Measurements from ENCODE around the gene SLC35G6.
A peak's percentile ranks its signal among the peaks of the same experiment; 100 is the strongest.

Gene SLC35G6

GRCh38 chr17:7443499-7444485 is 37.5 kb upstream of the SLC35G6 start:
- no peak for TF ChIP-seq CTCF (IDR thresholded peaks at IDR 0.05; ENCODE audit: low read depth, low read length)
- DNase-seq (ENCODE audit: low read depth, low spot score) = peak; percentile 47
- in situ Hi-C loops (cut with HindIII; ENCODE audit: low sequenced_read_pairs) = no loop called here
- H3K4me3 ChIP-seq (ENCODE audit: low read depth, low read length) = no peak overlapping the region

DNA sequence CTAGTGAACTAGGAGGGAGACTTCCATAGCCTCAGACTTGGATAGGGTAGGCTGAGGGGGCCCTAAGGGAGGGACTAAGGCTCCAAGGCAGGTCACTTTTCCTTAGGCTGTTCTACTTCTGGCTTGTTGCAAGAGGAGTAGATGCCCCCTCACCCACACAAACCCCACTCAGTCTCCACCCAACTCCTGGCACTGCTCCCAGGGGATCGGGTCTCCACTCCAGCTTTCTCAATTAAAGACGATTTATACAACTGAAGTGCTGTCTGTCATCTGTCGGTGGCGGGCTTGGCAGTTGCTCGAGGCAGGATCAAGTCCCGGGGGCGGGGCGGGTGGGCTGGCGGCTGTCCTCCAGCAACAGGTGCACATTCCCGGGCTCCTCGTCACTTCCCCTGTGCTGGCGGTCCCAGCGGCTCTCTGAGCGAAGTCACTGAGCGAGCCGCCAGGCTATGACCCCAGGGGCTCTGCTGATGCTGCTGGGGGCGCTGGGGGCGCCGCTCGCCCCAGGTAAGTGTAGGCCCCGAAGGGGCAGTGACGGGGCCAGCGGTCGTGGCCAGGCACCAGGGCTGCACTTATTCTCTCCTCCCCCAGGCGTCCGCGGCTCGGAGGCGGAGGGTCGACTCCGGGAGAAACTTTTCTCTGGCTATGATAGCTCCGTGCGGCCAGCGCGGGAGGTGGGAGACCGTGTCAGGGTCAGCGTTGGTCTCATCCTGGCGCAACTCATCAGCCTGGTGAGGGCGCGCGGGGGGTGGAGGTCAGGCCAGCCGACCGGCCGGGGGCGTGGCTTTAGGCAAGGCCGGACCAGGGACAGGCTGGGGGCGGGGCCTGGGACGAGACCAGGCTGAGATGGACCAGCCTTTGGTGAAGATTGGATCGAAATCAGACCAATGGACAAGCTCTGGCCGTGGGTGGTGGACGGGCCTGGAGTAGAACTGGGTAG is 36.3 kb upstream of the SLC35G6 start, which contains the start of gene CHRNB1:
Gene CHRNB1, plus strand, starts transcription at position 380 of the 937 bp plus-strand sequence. Its CDS starts 67 bp downstream, at position 447.
- peak; percentile 10 for DNase-seq (ENCODE audit: low read depth, low spot score)
- no peak for TF ChIP-seq CTCF (IDR thresholded peaks at IDR 0.05; ENCODE audit: low read depth, low read length)
- in situ Hi-C loops (cut with HindIII; ENCODE audit: low sequenced_read_pairs) = no loop called here
- H3K4me3 ChIP-seq (ENCODE audit: low read depth, low read length) = peak within 1 kb of the TSS; percentile 29

- no peak for TF ChIP-seq CTCF (IDR thresholded peaks at IDR 0.05; ENCODE audit: low read depth, low read length)
- DNase-seq (ENCODE audit: low read depth, low spot score) = no peak
- peak overlapping the region; percentile 29 for H3K4me3 ChIP-seq (ENCODE audit: low read depth, low read length)
- in situ Hi-C loops (cut with HindIII; ENCODE audit: low sequenced_read_pairs) = no loop called here
Observed at GRCh38 chr17:7445619-7445968, 35.7 kb upstream of the SLC35G6 start.

DNA sequence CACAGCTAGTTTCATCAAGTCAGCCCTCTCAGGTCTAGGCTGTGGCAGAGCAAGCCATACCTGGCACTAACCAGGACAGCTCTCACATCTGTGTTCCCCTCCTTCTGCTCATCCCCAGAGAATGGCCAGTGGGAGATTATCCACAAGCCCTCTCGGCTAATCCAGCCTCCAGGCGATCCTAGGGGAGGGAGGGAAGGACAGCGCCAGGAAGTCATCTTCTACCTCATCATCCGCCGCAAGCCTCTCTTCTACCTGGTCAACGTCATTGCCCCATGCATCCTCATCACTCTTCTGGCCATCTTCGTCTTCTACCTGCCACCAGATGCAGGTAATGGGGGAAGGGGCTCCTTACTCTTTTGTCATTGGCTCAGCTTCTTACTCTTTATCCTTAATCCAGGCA is 32.8 kb upstream of the SLC35G6 start:
- no peak for TF ChIP-seq CTCF (IDR thresholded peaks at IDR 0.05; ENCODE audit: low read depth, low read length)
- DNase-seq (ENCODE audit: low read depth, low spot score) = no peak
- in situ Hi-C loops (cut with HindIII; ENCODE audit: low sequenced_read_pairs) = no loop called here
- H3K4me3 ChIP-seq (ENCODE audit: low read depth, low read length) = no peak overlapping the region

- H3K4me3 ChIP-seq (ENCODE audit: low read depth, low read length) = no peak overlapping the region
- TF ChIP-seq CTCF (IDR thresholded peaks at IDR 0.05; ENCODE audit: low read depth, low read length) = no peak
- DNase-seq (ENCODE audit: low read depth, low spot score) = no peak
- in situ Hi-C loops (cut with HindIII; ENCODE audit: low sequenced_read_pairs) = no loop called here
Observed at GRCh38 chr17:7459961-7460545, 21.2 kb upstream of the SLC35G6 start.

Measured in astrocyte of the spinal cord (primary cell).